ENCODE data around the gene INPP4B.

The INPP4B gene

GRCh38 chr4:142120921-142121320, 725.2 kb downstream of the INPP4B start:
- Histone ChIP-seq H3K27ac (ENCODE audit: low read depth, low read length) (no peak overlapping the region), H3K9me3 (ENCODE audit: control insufficient read depth in 5 of 5, low read length in 5 of 5) (no peaks in the 10 kb centered on the region), H3K4me1 (ENCODE audit: control insufficient read depth in 5 of 5, insufficient read depth in 5 of 5, low read length in 5 of 5) (peaks cover 0 to 6% (median 0%) of the 10 kb centered on the region in 5 donors), H3K4me3 (ENCODE audit: low read depth in 1 of 5, low read length in 5 of 5) (no peak overlapping the region), H3K36me3 (ENCODE audit: control insufficient read depth in 5 of 5, insufficient read depth in 5 of 5, low read length in 5 of 5) (no peaks in the 10 kb centered on the region), H3K9ac (ENCODE audit: low read length in 5 of 5) (no peak overlapping the region), H3K27me3 (ENCODE audit: control insufficient read depth in 5 of 5, insufficient read depth in 4 of 5, low read length in 5 of 5) (no peaks in the 10 kb centered on the region)

- H3K4me3 ChIP-seq (ENCODE audit: low read depth in 1 of 5, low read length in 5 of 5): no peak overlapping the region
- H3K36me3 ChIP-seq (ENCODE audit: control insufficient read depth in 5 of 5, insufficient read depth in 5 of 5, low read length in 5 of 5): no peaks in the 10 kb centered on the region
- H3K9me3 ChIP-seq (ENCODE audit: control insufficient read depth in 5 of 5, low read length in 5 of 5): no peaks in the 10 kb centered on the region
- H3K4me1 ChIP-seq (ENCODE audit: control insufficient read depth in 5 of 5, insufficient read depth in 5 of 5, low read length in 5 of 5): no peaks in the 10 kb centered on the region
- no peak overlapping the region for H3K27ac ChIP-seq (ENCODE audit: low read depth, low read length)
- H3K9ac ChIP-seq (ENCODE audit: low read length in 5 of 5): no peak overlapping the region
- H3K27me3 ChIP-seq (ENCODE audit: control insufficient read depth in 5 of 5, insufficient read depth in 4 of 5, low read length in 5 of 5): no peaks in the 10 kb centered on the region
Measured at GRCh38 chr4:142112451-142112850, 733.6 kb downstream of the INPP4B start.

- Histone ChIP-seq H3K4me3 (ENCODE audit: low read depth in 1 of 5, low read length in 5 of 5) (no peak overlapping the region), H3K27me3 (ENCODE audit: control insufficient read depth in 5 of 5, insufficient read depth in 4 of 5, low read length in 5 of 5) (no peaks in the 10 kb centered on the region), H3K9me3 (ENCODE audit: control insufficient read depth in 5 of 5, low read length in 5 of 5) (no peaks in the 10 kb centered on the region), H3K36me3 (ENCODE audit: control insufficient read depth in 5 of 5, insufficient read depth in 5 of 5, low read length in 5 of 5) (no peaks in the 10 kb centered on the region), H3K9ac (ENCODE audit: low read length in 5 of 5) (no peak overlapping the region), H3K4me1 (ENCODE audit: control insufficient read depth in 5 of 5, insufficient read depth in 5 of 5, low read length in 5 of 5) (no peaks in the 10 kb centered on the region), H3K27ac (ENCODE audit: low read depth, low read length) (no peak overlapping the region)
Measured at GRCh38 chr4:142110136-142110535, 736.0 kb downstream of the INPP4B start.

GRCh38 chr4:142104041-142104440, 742.1 kb downstream of the INPP4B start:
- Histone ChIP-seq H3K36me3 (ENCODE audit: control insufficient read depth in 5 of 5, insufficient read depth in 5 of 5, low read length in 5 of 5) (no peaks in the 10 kb centered on the region), H3K4me1 (ENCODE audit: control insufficient read depth in 5 of 5, insufficient read depth in 5 of 5, low read length in 5 of 5) (no peaks in the 10 kb centered on the region), H3K9ac (ENCODE audit: low read length in 5 of 5) (no peak overlapping the region), H3K27ac (ENCODE audit: low read depth, low read length) (no peak overlapping the region), H3K4me3 (ENCODE audit: low read depth in 1 of 5, low read length in 5 of 5) (no peak overlapping the region), H3K9me3 (ENCODE audit: control insufficient read depth in 5 of 5, low read length in 5 of 5) (no peaks in the 10 kb centered on the region), H3K27me3 (ENCODE audit: control insufficient read depth in 5 of 5, insufficient read depth in 4 of 5, low read length in 5 of 5) (no peaks in the 10 kb centered on the region)

GRCh38 chr4:142101401-142101800, 744.7 kb downstream of the INPP4B start:
- H3K4me3 ChIP-seq (ENCODE audit: low read depth in 1 of 5, low read length in 5 of 5): no peak overlapping the region
- H3K4me1 ChIP-seq (ENCODE audit: control insufficient read depth in 5 of 5, insufficient read depth in 5 of 5, low read length in 5 of 5): no peaks in the 10 kb centered on the region
- H3K9ac ChIP-seq (ENCODE audit: low read length in 5 of 5): no peak overlapping the region
- H3K27me3 ChIP-seq (ENCODE audit: control insufficient read depth in 5 of 5, insufficient read depth in 4 of 5, low read length in 5 of 5): no peaks in the 10 kb centered on the region
- H3K27ac ChIP-seq (ENCODE audit: low read depth, low read length): no peak overlapping the region
- H3K9me3 ChIP-seq (ENCODE audit: control insufficient read depth in 5 of 5, low read length in 5 of 5): no peaks in the 10 kb centered on the region
- no peaks in the 10 kb centered on the region for H3K36me3 ChIP-seq (ENCODE audit: control insufficient read depth in 5 of 5, insufficient read depth in 5 of 5, low read length in 5 of 5)

GRCh38 chr4:142100941-142101340, 745.2 kb downstream of the INPP4B start:
- Histone ChIP-seq H3K27ac (ENCODE audit: low read depth, low read length) (no peak overlapping the region), H3K36me3 (ENCODE audit: control insufficient read depth in 5 of 5, insufficient read depth in 5 of 5, low read length in 5 of 5) (no peaks in the 10 kb centered on the region), H3K9me3 (ENCODE audit: control insufficient read depth in 5 of 5, low read length in 5 of 5) (no peaks in the 10 kb centered on the region), H3K4me3 (ENCODE audit: low read depth in 1 of 5, low read length in 5 of 5) (no peak overlapping the region), H3K4me1 (ENCODE audit: control insufficient read depth in 5 of 5, insufficient read depth in 5 of 5, low read length in 5 of 5) (no peaks in the 10 kb centered on the region), H3K27me3 (ENCODE audit: control insufficient read depth in 5 of 5, insufficient read depth in 4 of 5, low read length in 5 of 5) (no peaks in the 10 kb centered on the region), H3K9ac (ENCODE audit: low read length in 5 of 5) (no peak overlapping the region)

GRCh38 chr4:142098900-142099545, 747.1 kb downstream of the INPP4B start:
- H3K4me1 ChIP-seq (ENCODE audit: control insufficient read depth in 5 of 5, insufficient read depth in 5 of 5, low read length in 5 of 5): no peaks in the 10 kb centered on the region
- H3K27ac ChIP-seq (ENCODE audit: low read depth, low read length): no peak overlapping the region
- H3K9me3 ChIP-seq (ENCODE audit: control insufficient read depth in 5 of 5, low read length in 5 of 5): no peaks in the 10 kb centered on the region
- H3K36me3 ChIP-seq (ENCODE audit: control insufficient read depth in 5 of 5, insufficient read depth in 5 of 5, low read length in 5 of 5): no peaks in the 10 kb centered on the region
- no peak overlapping the region for H3K9ac ChIP-seq (ENCODE audit: low read length in 5 of 5)
- no peaks in the 10 kb centered on the region for H3K27me3 ChIP-seq (ENCODE audit: control insufficient read depth in 5 of 5, insufficient read depth in 4 of 5, low read length in 5 of 5)
- no peak overlapping the region for H3K4me3 ChIP-seq (ENCODE audit: low read depth in 1 of 5, low read length in 5 of 5)

GRCh38 chr4:142098380-142098779, 747.7 kb downstream of the INPP4B start:
- no peaks in the 10 kb centered on the region for H3K9me3 ChIP-seq (ENCODE audit: control insufficient read depth in 5 of 5, low read length in 5 of 5)
- H3K9ac ChIP-seq (ENCODE audit: low read length in 5 of 5): no peak overlapping the region
- no peaks in the 10 kb centered on the region for H3K27me3 ChIP-seq (ENCODE audit: control insufficient read depth in 5 of 5, insufficient read depth in 4 of 5, low read length in 5 of 5)
- H3K27ac ChIP-seq (ENCODE audit: low read depth, low read length): no peak overlapping the region
- H3K36me3 ChIP-seq (ENCODE audit: control insufficient read depth in 5 of 5, insufficient read depth in 5 of 5, low read length in 5 of 5): no peaks in the 10 kb centered on the region
- H3K4me1 ChIP-seq (ENCODE audit: control insufficient read depth in 5 of 5, insufficient read depth in 5 of 5, low read length in 5 of 5): no peaks in the 10 kb centered on the region
- H3K4me3 ChIP-seq (ENCODE audit: low read depth in 1 of 5, low read length in 5 of 5): no peak overlapping the region

GRCh38 chr4:142097015-142097414, 749.1 kb downstream of the INPP4B start:
- no peaks in the 10 kb centered on the region for H3K27me3 ChIP-seq (ENCODE audit: control insufficient read depth in 5 of 5, insufficient read depth in 4 of 5, low read length in 5 of 5)
- H3K4me3 ChIP-seq (ENCODE audit: low read depth in 1 of 5, low read length in 5 of 5): no peak overlapping the region
- no peak overlapping the region for H3K27ac ChIP-seq (ENCODE audit: low read depth, low read length)

GRCh38 chr4:142095886-142096605, 750.1 kb downstream of the INPP4B start:
- Histone ChIP-seq H3K27ac (ENCODE audit: low read depth, low read length) (no peak overlapping the region), H3K36me3 (ENCODE audit: control insufficient read depth in 5 of 5, insufficient read depth in 5 of 5, low read length in 5 of 5) (no peaks in the 10 kb centered on the region), H3K4me1 (ENCODE audit: control insufficient read depth in 5 of 5, insufficient read depth in 5 of 5, low read length in 5 of 5) (peaks cover 0 to 5% (median 0%) of the 10 kb centered on the region in 5 donors), H3K4me3 (ENCODE audit: low read depth in 1 of 5, low read length in 5 of 5) (no peak overlapping the region), H3K9ac (ENCODE audit: low read length in 5 of 5) (no peak overlapping the region), H3K27me3 (ENCODE audit: control insufficient read depth in 5 of 5, insufficient read depth in 4 of 5, low read length in 5 of 5) (no peaks in the 10 kb centered on the region), H3K9me3 (ENCODE audit: control insufficient read depth in 5 of 5, low read length in 5 of 5) (no peaks in the 10 kb centered on the region)

More at GRCh38 chr4:142097015-142097414, 749.1 kb downstream of the INPP4B start:
- H3K36me3 ChIP-seq (ENCODE audit: control insufficient read depth in 5 of 5, insufficient read depth in 5 of 5, low read length in 5 of 5): no peaks in the 10 kb centered on the region
- H3K9me3 ChIP-seq (ENCODE audit: control insufficient read depth in 5 of 5, low read length in 5 of 5): no peaks in the 10 kb centered on the region
- no peaks in the 10 kb centered on the region for H3K4me1 ChIP-seq (ENCODE audit: control insufficient read depth in 5 of 5, insufficient read depth in 5 of 5, low read length in 5 of 5)
- no peak overlapping the region for H3K9ac ChIP-seq (ENCODE audit: low read length in 5 of 5)

Measured in subcutaneous abdominal adipose tissue (tissue), 5 donors.